SH-SY5Y (cell line): ENCODE data around the gene TMEM272.

Source experiments
- GATA2 ChIP-seq: IDR thresholded peaks from 2 replicates; pipeline ENCODE4 v1.6.1; 2011; ENCODE audit warnings: mild to moderate bottlenecking, low read depth, low read length
- GATA3 ChIP-seq: IDR thresholded peaks from 2 replicates; pipeline ENCODE4 v1.6.1; 2011; ENCODE audit warnings: low read depth, mild to moderate bottlenecking, low read length, moderate library complexity

DNA sequence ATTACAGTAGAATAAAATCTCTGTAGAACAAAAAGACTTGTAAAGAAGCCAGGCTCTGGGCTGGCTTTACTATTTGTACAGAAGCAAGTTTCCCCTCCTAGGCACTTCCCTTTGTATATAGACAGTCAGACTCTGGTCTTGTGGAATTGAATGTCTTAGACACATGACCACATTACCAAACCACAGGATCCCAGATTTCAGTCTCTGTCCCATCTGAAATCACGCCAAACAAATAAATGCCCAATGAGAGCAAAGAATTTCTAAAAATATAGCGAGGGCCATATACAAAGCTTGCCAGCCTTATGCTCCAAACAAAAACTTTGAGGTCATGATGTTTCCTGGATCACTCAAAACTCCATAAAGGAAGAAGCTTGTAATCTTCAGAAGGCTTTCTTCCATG is 40.7 kb upstream of the TMEM272 start:
- TF ChIP-seq GATA2: no peak
- TF ChIP-seq GATA3: no peak
